Thymus (tissue), 11 donors: ENCODE results near the gene COQ8B. TPM values are rescaled to one million over a fixed set of nuclear protein-coding genes. Genes with fewer than 3 reads are reported as not detected.
"Not testable (repeated sequence)": the region's sequence is repeated elsewhere in the genome, so short reads cannot be mapped to it uniquely, and the experiment has no call there.

Experiments
- DNase-seq, 9 donors: peaks; one replicate each; pipeline ENCODE4 v3.0.0-alpha.2; 2013; ENCODE audit warnings: low spot score in 9 of 9, low read depth in 6 of 9, missing footprints in 1 of 9
- H3K27ac ChIP-seq, 2 donors: one replicate each; pipeline ENCODE4 v1.5.1; 2013; ENCODE audit warnings: control low read depth in 1 of 2, low read depth in 1 of 2, low read length in 1 of 2, mild to moderate bottlenecking in 1 of 2, moderate library complexity in 1 of 2
- H3K27me3 ChIP-seq, 2 donors: one replicate each; pipeline ENCODE4 v1.5.1; 2013; ENCODE audit warnings: low read length in 1 of 2; ENCODE audit not compliant: control insufficient read depth in 2 of 2, insufficient read depth in 1 of 2
- H3K36me3 ChIP-seq, 2 donors: one replicate each; pipeline ENCODE4 v1.5.1; 2013; ENCODE audit warnings: low read length in 1 of 2, mild to moderate bottlenecking in 1 of 2, moderate library complexity in 1 of 2; ENCODE audit not compliant: control insufficient read depth in 2 of 2, insufficient read depth in 2 of 2
- H3K4me1 ChIP-seq, 2 donors: one replicate each; pipeline ENCODE4 v1.5.1; 2013; ENCODE audit warnings: low read length in 2 of 2; ENCODE audit not compliant: control insufficient read depth in 2 of 2, insufficient read depth in 2 of 2
- H3K4me3 ChIP-seq, 2 donors: one replicate each; pipeline ENCODE4 v1.5.1; 2013; ENCODE audit warnings: low read length in 2 of 2, control low read depth in 1 of 2, mild to moderate bottlenecking in 1 of 2
- H3K9me3 ChIP-seq, 2 donors: one replicate each; pipeline ENCODE4 v1.5.1; 2013; ENCODE audit warnings: low read length in 1 of 2, mild to moderate bottlenecking in 1 of 2; ENCODE audit not compliant: control insufficient read depth in 2 of 2, insufficient read depth in 1 of 2
- WGBS: extraction: QIAGEN DNeasy Blood & Tissue Kit; methylation state at CpG from one replicate; pipeline ENCODE4 v1.1.7; 2013; 5-methylcytosine and 5-hydroxymethylcytosine counted together
- polyA plus RNA-seq: library from polyadenylated mRNA; stranded (reverse); fragments of 200-250 nt; gene quantifications from one replicate; pipeline ENCODE4 v1.2.3, GENCODE V29; 2013
- total RNA-seq: library from RNA; stranded (reverse); fragments of 120-200 nt; gene quantifications from one replicate; pipeline ENCODE4 v1.2.4, GENCODE V29; 2013
- donor health status: healthy.

COQ8B gene
- total and polyA plus RNA-seq, 2 donors, result 21.6 to 40.1 TPM

DNA sequence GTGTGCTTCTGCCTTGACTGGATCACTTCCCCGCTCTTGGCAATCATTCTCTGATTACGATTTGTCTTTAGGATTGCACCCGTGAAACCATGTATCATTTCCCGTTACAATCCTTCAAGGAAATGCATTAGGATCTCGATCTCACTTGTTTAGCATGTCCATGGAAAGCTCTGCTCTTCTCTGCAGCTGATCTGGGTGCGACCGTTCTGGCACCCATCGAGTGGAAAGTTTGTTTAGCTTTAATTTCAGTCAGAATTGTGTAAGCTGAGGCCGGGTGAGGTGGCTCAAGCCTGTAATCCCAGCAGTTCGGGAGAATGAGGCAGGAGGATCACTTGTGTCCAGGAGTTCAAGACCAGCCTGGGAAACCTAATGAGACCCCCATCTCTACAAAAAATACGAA lies 57.1 kb downstream of the COQ8B start:
- Histone ChIP-seq H3K4me3 (no peak overlapping the region), H3K36me3 (no peaks in the 10 kb centered on the region), H3K27ac (no peak overlapping the region), H3K4me1 (peaks cover 8 to 11% of the 10 kb centered on the region in 2 donors), H3K27me3 (peaks cover 0 to 9% of the 10 kb centered on the region in 2 donors), H3K9me3 (no peaks in the 10 kb centered on the region)
- no peak for DNase-seq
- WGBS, result 95% methylated on average over 11 of the region's 11 CpGs

DNA sequence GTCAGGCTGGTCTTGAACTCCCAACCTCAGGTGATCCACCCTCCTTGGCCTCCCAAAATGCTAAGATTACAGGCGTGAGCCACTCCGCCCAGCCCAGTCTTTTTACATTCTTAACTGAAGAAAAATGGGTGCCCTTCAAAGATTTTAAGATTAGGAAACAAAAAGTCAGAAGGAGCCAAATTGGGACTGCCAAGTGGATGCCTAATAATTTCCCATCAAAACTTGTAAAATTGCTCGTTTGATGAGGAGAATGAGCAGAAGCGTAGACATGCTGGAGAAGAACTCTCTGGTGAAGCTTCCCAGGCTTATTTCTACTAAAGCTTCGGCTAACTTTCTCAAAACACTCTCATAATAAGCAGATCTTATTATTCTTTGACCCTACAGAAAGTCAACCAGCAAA lies 57.6 kb downstream of the COQ8B start:
- DNase-seq, result no peak
- Histone ChIP-seq H3K4me1 (peaks cover 8 to 11% of the 10 kb centered on the region in 2 donors), H3K27ac (no peak overlapping the region), H3K27me3 (peaks cover 0 to 9% of the 10 kb centered on the region in 2 donors), H3K9me3 (no peaks in the 10 kb centered on the region), H3K4me3 (no peak overlapping the region), H3K36me3 (no peaks in the 10 kb centered on the region)
- 96% methylated on average over 5 of the region's 5 CpGs for WGBS

DNA sequence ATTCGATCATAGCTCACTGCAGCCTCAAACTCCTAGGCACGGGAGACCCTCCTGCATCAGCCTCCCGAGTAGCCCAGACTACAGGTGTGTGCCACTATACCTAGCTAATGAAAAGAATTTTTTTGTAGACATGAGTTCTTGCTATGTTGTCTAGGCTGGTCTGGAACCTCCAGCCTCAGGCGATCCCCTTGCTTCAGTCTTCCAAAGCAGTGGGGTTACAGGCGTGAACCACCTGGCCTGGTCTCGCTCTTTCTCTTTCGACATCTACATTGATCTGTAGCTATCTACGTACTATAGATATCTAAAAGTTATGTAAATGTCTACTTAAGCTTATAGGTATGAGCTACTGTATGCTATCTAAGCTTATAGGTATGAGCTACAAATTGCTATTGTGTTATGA lies 58.7 kb downstream of the COQ8B start:
- H3K9me3 ChIP-seq, result no peaks in the 10 kb centered on the region
- 99% methylated on average over 8 of the region's 8 CpGs for WGBS
- no peaks in the 10 kb centered on the region for H3K36me3 ChIP-seq
- H3K27ac ChIP-seq, result no peak overlapping the region
- peaks cover 0 to 2% of the 10 kb centered on the region in 2 donors for H3K27me3 ChIP-seq
- DNase-seq, result no peak
- no peak overlapping the region for H3K4me3 ChIP-seq
- peaks cover under 1 to 1% of the 10 kb centered on the region in 2 donors for H3K4me1 ChIP-seq

DNA sequence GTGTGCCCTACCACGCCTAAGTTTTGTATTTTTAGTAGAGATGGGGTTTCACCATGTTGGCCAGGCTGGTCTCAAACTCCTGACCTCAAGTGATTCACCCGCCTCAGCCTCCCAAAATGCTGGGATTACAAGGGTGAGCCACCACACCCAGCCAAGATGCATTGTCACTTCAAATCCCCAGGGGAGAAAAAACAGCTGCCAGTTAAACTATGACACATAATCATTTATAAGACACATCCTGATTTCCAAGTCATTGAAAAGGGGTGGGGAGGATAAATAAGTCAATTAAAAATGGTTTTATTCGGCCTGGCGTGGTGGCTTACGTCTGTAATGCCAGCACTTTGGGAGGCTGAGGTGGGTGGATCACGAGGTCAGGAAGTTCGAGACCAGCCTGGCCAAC lies 61.0 kb downstream of the COQ8B start:
- H3K27me3 ChIP-seq, H3K4me1 ChIP-seq, H3K4me3 ChIP-seq, H3K36me3 ChIP-seq, H3K27ac ChIP-seq, DNase-seq, H3K9me3 ChIP-seq: not testable (repeated sequence)
- 95% methylated on average over 7 of the region's 7 CpGs for WGBS

DNA sequence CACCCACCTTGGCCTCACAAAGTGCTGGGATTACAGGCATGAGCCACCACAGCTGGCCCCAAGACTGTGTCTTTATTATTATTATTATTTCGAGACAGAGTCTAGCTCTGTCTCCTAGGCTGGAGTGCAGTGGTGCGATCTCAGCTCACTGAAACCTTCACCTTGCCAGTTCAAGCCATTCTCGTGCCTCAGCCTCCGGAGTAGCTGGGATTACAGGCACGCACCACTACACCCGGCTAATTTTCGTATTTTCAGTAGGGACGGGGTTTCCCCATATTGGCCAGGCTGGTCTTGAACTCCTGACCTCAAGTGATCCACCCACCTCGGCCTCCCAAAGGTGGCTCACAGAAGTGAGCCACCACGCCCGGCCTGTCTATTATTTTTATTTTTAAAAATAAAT lies 64.4 kb downstream of the COQ8B start:
- not testable (repeated sequence) for H3K36me3 ChIP-seq, DNase-seq, H3K27ac ChIP-seq, H3K27me3 ChIP-seq, H3K4me3 ChIP-seq, H3K9me3 ChIP-seq, H3K4me1 ChIP-seq
- WGBS, result 95% methylated on average over 11 of the region's 11 CpGs

DNA sequence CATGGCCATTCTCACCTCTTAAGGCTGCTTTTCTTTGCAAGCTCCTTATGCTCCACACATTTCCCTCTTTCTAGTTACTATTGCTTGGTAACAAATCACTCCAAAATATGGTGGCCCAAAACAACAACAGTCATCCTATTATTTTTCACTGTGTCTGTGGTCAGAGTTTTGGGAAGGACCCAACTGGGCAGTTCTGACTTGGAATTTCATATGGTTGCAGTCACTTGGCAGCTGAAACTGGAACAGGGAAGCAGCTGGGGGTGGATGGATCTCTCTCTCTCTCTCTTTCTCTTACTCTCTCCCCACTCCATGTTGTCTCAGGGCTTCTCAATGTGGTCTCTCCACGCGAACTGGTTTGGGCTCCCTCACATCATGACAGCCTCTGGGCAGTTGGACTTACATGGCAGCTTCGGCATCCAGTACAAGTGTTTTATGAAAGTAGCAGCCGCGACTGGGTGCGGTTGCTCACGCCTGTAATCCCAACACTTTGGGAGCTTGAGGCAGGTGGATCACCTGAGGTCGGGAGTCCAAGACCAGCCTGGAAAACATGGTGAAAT lies 65.9 kb downstream of the COQ8B start:
- no peak for DNase-seq
- no peak overlapping the region for H3K4me3 ChIP-seq
- 96% methylated on average over 8 of the region's 8 CpGs for WGBS

DNA sequence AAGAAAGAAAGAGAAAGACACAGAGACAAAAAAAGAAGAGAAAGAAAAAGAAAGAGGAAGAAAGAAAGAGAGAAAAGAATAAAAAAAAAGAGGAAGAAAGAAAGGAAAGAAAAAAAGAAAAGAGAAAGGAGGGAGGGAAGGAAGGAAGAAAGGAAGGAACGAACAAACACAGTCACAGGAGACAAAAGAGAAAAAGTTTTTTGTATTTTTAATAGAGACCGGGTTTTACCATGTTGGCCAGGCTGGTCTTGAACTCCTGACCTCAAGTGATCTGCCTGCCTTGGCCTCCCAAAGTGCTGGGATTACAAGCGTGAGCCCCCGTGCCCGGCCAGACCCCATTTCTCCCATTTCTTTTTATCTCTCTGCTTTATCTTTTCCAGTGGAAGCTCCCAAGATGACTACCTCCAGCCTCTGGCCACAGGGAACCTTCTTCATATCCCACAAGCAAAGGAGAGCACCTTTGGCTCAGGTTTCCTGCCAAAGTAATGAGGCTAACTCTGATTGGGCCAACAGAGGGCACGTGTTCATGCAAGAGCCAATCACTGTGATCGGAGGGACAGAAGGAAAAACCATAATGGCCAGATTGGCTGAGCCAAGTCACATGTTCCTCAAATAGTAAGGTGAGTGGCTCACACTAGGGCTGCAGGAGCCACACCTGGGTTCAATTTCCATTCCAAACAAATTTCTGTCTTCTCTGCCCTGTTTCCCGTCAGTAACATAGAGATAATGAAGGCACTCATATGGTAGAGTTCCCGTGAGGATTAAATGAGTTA lies 66.6 kb downstream of the COQ8B start:
- H3K27ac ChIP-seq, H3K36me3 ChIP-seq, H3K4me3 ChIP-seq, H3K9me3 ChIP-seq, DNase-seq, H3K27me3 ChIP-seq, H3K4me1 ChIP-seq: not testable (repeated sequence)
- WGBS, result 97% methylated on average over 9 of the region's 9 CpGs

More for the DNA sequence above, 65.9 kb downstream of the COQ8B start:
- Histone ChIP-seq H3K36me3 (no peaks in the 10 kb centered on the region), H3K4me1 (no peaks in the 10 kb centered on the region), H3K27ac (no peak overlapping the region), H3K27me3 (peaks cover 0 to 3% of the 10 kb centered on the region in 2 donors), H3K9me3 (no peaks in the 10 kb centered on the region)

DNA sequence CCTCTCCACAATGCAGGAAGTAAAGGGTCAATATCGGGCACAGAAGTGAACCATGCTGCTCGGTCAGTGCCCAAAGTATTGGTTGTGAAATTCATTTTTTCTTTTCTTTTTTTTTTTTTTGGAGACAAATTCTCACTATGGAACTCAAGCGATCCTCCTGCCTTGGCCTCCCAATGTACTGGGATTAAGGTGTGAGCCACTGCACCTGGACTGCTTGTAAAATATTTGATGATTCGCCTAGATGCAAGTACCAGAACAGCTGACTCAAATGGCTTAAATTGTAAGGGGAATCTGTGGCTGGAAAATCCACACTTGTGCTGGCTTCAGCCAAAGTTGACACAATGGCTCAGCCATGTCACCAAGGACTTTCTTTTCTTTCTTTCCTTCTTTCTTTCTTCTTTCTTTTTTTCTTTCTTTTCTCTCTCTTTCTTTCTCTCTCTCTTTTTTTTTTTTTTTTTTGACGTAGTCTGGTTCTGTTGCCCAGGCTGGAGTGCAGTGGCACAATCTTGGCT lies 69.9 kb downstream of the COQ8B start:
- Histone ChIP-seq H3K4me3 (no peak overlapping the region), H3K4me1 (no peaks in the 10 kb centered on the region), H3K9me3 (no peaks in the 10 kb centered on the region), H3K27me3 (peaks cover 0 to 3% of the 10 kb centered on the region in 2 donors), H3K36me3 (no peaks in the 10 kb centered on the region), H3K27ac (no peak overlapping the region)
- 92% methylated on average over 5 of the region's 5 CpGs for WGBS
- DNase-seq, result no peak

DNA sequence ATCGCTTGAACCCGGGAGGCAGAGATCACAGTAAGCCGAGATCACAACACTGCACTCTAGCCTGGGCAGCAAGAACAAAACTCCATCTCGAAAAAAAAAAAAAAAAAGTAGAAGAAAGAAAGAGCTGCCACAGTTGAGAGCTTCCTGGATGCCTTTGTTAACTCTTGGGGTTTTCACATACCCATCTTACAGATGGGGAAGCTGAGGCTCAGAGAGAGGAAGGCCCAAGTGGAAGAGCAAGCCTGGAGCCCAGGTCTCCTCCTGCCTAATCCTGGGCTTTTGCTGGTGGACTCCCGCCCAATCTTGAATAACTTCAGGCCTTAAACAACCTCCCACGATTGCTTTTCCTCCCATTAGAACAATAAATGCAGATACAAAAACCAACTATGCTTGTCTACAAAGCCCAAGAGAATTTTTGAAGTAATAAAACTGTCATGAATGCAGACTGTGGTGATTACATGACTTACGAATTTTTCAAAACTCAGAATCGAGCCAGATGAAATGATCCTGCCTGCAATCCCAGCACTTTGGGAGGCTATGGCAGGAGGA lies 73.9 kb downstream of the COQ8B start:
- no peak overlapping the region for H3K4me3 ChIP-seq
- H3K27ac ChIP-seq, result no peak overlapping the region
- 93% methylated on average over 8 of the region's 8 CpGs for WGBS

More for the DNA sequence above, 73.9 kb downstream of the COQ8B start:
- DNase-seq, result no peak
- peaks cover 0 to 6% of the 10 kb centered on the region in 2 donors for H3K4me1 ChIP-seq
- H3K36me3 ChIP-seq, result no peaks in the 10 kb centered on the region
- H3K9me3 ChIP-seq, result no peaks in the 10 kb centered on the region
- H3K27me3 ChIP-seq, result peaks cover 0 to 3% of the 10 kb centered on the region in 2 donors
